HUES48 (cell line): ENCODE data around the gene PREX1.

ENCODE experiments used
- H3K27ac ChIP-seq: one replicate; pipeline ENCODE4 v1.7.0; 2013; ENCODE audit warnings: low read depth, low read length, inconsistent platforms
- H3K27me3 ChIP-seq: 2 replicates; pipeline ENCODE4 v1.6.1; 2013; ENCODE audit warnings: mild to moderate bottlenecking, low read length; ENCODE audit not compliant: control insufficient read depth, insufficient read depth
- H3K36me3 ChIP-seq: 2 replicates; pipeline ENCODE4 v1.6.1; 2013; ENCODE audit warnings: low read length; ENCODE audit not compliant: control insufficient read depth, insufficient read depth
- H3K4me1 ChIP-seq: 2 replicates; pipeline ENCODE4 v1.6.1; 2013; ENCODE audit warnings: mild to moderate bottlenecking, low read length; ENCODE audit not compliant: control insufficient read depth, insufficient read depth
- H3K4me3 ChIP-seq: 2 replicates; pipeline ENCODE4 v1.5.1; 2013; ENCODE audit warnings: mild to moderate bottlenecking, low read depth, low read length
- H3K9ac ChIP-seq: 2 replicates; pipeline ENCODE4 v1.6.1; 2013; ENCODE audit warnings: mild to moderate bottlenecking, low read depth, low read length, moderate library complexity
- H3K9me3 ChIP-seq: 2 replicates; pipeline ENCODE4 v1.6.1; 2013; ENCODE audit warnings: low read length; ENCODE audit not compliant: control insufficient read depth, insufficient read depth

PREX1 gene

DNA sequence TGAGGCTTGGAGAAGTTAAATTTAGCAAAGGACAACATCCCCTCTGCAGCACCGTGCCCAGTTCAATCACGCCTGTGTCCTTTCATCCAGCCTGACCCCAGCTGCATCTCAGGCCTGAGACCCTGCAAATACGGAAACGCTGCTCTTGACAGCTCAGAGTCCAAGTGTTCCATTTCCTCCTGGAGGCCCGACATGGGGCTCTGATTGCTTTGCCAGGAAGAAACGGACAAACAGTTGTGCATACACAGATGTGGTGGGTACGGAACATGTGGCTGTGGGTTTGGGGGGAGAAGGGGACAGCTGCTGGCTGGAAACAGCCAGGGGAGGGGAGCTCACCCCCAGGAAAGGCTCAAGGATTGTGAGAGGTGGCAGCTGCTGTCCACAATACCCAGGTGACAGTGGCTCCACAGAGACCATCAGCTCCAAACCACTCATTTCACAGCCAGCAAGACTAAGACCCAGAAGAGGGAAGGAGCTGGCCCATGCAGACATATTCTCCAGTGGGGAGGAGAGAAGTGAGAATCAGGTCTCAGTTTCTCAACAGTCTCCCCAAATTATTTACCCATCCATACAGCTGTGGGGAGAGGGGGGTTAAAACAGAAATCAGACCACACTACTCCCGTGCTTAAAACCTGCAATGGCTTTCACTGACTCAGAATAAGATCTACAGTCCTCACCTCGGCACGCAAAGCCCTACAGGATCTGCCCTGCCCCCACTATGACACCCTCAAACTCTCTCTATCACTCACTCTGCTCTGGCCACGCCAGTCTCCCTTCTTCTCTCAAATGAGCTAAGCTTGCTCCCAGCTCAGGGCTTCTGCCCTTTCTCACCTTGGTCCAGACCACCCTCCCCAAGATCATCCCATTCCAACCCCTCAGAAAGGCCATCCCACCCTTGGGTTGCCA, 89.1 kb downstream of the PREX1 start:
- H3K9ac ChIP-seq = no peak overlapping the region
- no peak overlapping the region for H3K27ac ChIP-seq
- H3K4me3 ChIP-seq = no peak overlapping the region
- H3K36me3 ChIP-seq = no peaks in the 10 kb centered on the region
- H3K27me3 ChIP-seq = no peaks in the 10 kb centered on the region
- H3K4me1 ChIP-seq = no peaks in the 10 kb centered on the region
- H3K9me3 ChIP-seq = no peaks in the 10 kb centered on the region

DNA sequence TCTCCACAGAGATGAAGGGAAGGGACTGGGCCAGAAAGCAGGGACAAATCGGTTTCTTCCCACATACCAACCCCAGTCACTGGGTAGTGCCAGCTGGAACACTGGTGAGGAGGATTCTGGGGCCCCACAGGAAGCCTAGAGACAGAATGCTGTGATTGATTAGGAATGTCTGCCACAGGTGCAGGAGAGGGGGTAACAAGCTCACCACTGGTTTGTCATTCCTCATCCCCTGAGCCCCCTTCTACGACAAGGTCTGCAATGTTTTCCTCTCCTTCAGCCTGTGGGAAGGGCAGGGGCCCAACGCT, 89.8 kb downstream of the PREX1 start:
- H3K9me3 ChIP-seq = no peaks in the 10 kb centered on the region
- no peak overlapping the region for H3K4me3 ChIP-seq
- H3K36me3 ChIP-seq = no peaks in the 10 kb centered on the region
- no peak overlapping the region for H3K9ac ChIP-seq
- H3K4me1 ChIP-seq = no peaks in the 10 kb centered on the region
- H3K27me3 ChIP-seq = no peaks in the 10 kb centered on the region
- no peak overlapping the region for H3K27ac ChIP-seq

DNA sequence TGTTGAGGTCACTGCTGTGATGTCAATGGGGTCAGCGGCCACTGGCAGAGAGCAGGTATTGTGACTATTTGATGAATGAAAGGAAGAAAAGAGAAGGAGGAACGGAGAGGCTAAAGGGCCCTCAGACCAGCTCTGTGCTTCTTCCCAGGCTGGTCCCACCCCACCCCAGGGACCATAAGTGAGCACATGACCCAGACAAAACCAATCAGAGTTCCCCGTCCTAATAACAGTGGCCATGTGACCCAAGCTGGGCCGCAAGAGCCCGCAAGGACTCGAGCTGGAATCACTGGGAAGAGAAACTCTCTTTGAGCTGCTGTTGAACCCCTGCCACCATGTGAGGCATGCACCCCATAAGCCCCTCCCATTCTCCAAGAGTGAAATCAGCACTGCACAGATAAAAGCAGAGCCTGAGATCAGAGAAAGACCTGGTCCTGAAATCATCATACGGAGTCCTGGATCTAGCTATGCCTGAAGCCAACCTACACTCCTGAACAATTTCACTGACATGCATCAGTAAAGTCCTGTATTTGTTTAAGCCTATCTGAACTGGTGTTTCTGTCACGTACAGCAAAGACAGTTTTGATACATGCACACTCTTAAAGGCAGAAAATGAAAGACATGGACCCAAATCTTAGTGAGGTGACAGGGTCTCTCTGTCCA, 90.2 kb downstream of the PREX1 start:
- no peaks in the 10 kb centered on the region for H3K27me3 ChIP-seq
- H3K9me3 ChIP-seq = no peaks in the 10 kb centered on the region
- no peak overlapping the region for H3K9ac ChIP-seq
- H3K27ac ChIP-seq = no peak overlapping the region
- H3K4me1 ChIP-seq = no peaks in the 10 kb centered on the region
- no peak overlapping the region for H3K4me3 ChIP-seq
- no peaks in the 10 kb centered on the region for H3K36me3 ChIP-seq

DNA sequence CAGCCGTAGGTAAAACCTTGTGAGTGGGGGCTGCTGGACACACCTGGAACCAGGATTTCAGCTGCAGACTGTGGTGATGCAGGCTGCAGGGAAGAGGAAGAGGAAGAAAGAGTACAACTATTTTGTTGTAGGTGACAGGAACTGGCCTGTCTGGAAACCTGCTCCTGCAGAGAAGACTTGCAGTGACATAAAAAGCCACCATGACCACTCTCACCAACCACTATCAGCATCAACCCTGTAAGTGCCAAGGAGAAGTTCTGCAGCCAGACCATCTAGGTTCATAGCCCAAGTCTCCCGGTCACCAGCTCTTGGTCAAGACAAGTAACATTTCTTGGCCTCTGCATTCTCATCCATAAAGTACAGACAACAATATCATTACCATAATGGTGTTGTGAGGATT, 91.2 kb downstream of the PREX1 start:
- Histone ChIP-seq H3K27me3 (no peaks in the 10 kb centered on the region), H3K27ac (no peak overlapping the region), H3K4me1 (no peaks in the 10 kb centered on the region), H3K36me3 (no peaks in the 10 kb centered on the region), H3K9me3 (no peaks in the 10 kb centered on the region), H3K9ac (no peak overlapping the region), H3K4me3 (no peak overlapping the region)

DNA sequence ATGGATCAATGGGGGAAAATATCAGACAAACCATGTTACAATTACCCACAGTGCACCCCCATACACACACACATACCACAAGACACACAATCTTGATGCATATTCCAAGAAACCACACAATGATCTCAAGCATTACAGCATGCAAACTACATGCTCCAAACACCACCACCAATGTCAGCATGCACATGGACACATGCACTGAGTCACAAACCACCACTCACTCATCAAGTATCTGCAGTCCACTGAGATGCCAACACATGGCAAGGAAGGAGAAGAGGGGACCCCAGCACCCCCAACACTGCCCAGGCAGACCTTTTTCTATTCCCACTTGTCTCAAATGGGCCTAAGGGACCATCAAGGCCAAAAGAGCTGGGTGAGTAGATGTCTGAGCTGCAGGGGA, 91.6 kb downstream of the PREX1 start:
- Histone ChIP-seq H3K4me3 (no peak overlapping the region), H3K27ac (no peak overlapping the region), H3K36me3 (no peaks in the 10 kb centered on the region), H3K4me1 (no peaks in the 10 kb centered on the region), H3K9ac (no peak overlapping the region), H3K9me3 (no peaks in the 10 kb centered on the region), H3K27me3 (no peaks in the 10 kb centered on the region)

DNA sequence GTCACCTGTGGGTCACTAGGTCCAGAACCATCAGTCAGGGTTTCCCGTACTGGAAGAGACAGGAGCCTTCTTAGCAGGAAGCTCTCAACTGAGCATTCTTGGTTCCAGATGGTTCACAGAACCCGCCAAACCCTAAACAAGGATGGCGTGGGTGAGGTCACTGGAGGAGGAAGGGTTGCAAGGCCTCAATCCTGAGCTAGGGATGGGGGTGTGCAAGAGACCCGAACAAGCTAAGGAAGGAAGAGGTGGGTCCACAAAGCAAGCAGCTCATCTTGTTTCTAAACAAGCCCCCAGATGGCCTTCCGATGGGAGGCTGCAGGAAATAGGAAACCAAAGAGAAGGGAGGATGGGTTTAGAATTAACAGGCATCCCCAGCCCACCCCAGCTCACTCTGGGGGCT, 92.7 kb downstream of the PREX1 start:
- Histone ChIP-seq H3K4me1 (no peaks in the 10 kb centered on the region), H3K27me3 (no peaks in the 10 kb centered on the region), H3K27ac (no peak overlapping the region), H3K9ac (no peak overlapping the region), H3K36me3 (no peaks in the 10 kb centered on the region), H3K4me3 (no peak overlapping the region), H3K9me3 (no peaks in the 10 kb centered on the region)

DNA sequence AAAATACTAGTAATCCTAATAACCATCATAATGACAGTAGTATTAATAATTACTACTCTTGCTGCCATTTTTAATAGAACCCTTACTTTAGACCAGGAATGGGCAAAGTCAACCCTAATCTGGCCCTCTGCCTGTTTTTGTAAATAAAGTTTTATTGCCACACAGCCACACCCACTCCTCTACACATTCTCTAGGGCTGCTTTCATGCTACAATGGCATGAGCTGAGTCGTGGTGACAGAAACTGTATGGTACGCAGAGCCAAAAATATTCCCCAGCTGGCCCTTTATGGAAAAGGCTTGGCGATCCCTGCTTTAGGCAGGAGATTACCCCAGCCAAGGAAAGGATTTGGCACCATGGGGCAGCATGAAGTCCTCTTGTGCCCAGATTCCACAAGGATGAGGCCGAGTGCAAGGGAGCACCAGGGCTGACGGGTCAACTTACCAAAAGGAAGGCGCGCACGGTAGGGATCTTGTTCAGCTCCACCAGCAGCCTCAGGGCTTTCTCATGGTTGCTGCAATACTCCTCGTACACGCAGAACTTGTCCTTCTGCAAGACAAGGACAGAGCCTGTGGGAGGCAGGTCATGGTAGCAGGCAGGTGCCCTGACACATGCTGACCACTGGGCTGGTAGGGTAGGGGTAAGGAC, 93.6 kb downstream of the PREX1 start:
- H3K9me3 ChIP-seq = no peaks in the 10 kb centered on the region
- no peak overlapping the region for H3K4me3 ChIP-seq
- no peak overlapping the region for H3K27ac ChIP-seq
- H3K27me3 ChIP-seq = no peaks in the 10 kb centered on the region
- H3K36me3 ChIP-seq = no peaks in the 10 kb centered on the region
- H3K9ac ChIP-seq = no peak overlapping the region
- no peaks in the 10 kb centered on the region for H3K4me1 ChIP-seq

DNA sequence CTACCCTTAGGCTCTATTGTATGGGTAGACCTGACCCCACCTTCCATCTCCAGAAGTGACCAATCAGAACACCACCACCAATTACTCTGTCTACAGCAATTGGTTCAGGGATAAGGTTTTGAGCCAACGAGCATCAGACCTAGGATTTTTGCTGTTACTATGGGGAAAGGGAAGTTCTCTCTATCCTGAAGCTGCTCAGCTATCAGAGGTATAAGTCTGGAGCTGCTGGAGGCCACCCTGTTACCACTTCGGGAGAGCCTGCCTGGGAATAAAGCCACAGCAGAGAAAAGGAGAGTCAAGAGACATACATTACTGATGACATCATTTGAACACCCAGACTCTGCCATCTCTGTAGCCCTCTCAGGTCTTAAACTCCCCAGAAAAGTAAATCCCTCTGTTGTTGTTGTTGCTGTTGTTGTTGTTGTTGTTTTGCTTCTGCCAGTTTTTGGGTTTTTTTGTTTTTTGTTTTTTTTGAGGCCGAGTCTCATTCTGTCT, 94.5 kb downstream of the PREX1 start:
- no peaks in the 10 kb centered on the region for H3K9me3 ChIP-seq
- H3K27me3 ChIP-seq = no peaks in the 10 kb centered on the region
- no peak overlapping the region for H3K27ac ChIP-seq
- H3K9ac ChIP-seq = no peak overlapping the region
- no peak overlapping the region for H3K4me3 ChIP-seq
- H3K4me1 ChIP-seq = no peaks in the 10 kb centered on the region
- no peaks in the 10 kb centered on the region for H3K36me3 ChIP-seq

DNA sequence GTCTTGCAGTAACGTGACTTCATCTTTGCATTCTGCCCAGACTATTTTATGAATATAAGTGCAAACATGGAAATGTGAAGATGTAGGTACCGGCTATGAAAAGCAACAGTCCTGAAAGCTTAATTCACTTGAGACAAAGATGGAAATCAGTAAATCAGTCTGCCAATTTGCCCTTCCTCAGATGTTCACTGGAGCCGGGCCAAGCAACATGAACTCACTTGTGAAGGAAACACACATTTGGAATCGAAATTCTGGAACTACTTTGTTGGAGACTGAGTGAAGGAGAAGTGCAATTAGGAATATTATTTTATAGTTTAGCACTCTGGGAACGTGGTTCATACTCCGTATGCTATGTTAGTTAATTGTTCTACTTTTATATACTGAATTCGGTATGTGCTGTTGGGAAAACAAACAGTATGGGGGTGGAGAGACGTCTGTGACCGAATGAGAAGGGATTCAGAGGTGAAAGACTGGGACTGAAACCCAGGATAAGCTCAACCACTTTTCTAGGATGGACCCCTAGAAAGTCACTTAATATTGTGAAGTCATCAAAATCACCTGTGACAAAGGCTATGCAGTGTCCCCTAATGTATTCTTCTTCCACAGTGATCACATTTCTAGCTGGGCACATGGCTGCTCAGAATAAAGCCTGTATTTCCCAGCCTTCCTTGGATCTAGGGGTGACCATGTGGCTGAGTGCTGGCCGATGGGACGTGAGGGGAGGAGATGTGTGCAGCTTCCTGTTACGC, 95.5 kb downstream of the PREX1 start:
- H3K4me3 ChIP-seq = no peak overlapping the region
- no peaks in the 10 kb centered on the region for H3K9me3 ChIP-seq
- H3K36me3 ChIP-seq = no peaks in the 10 kb centered on the region
- no peaks in the 10 kb centered on the region for H3K27me3 ChIP-seq
- no peaks in the 10 kb centered on the region for H3K4me1 ChIP-seq
- H3K9ac ChIP-seq = no peak overlapping the region
- H3K27ac ChIP-seq = no peak overlapping the region

DNA sequence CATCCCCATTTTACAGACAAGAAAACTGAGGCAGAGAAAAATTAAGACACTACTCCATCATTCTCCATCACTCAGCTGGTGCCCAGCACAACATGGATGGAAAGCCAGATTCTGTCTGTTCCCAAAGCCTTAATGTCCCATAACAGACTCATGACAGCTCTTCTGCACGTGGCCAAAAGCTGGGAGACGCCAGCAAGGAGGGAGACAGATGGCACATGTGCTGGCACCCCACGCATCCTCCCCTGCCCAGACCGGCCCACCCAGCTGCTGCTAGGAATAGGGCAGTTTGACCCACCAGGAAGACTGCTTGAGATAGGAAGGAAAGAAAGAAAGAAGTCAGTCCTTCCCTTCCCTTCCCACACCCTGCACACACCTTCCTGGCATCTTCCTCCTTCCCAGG, 96.3 kb downstream of the PREX1 start:
- H3K9ac ChIP-seq = no peak overlapping the region
- H3K4me3 ChIP-seq = no peak overlapping the region
- no peaks in the 10 kb centered on the region for H3K9me3 ChIP-seq
- no peaks in the 10 kb centered on the region for H3K27me3 ChIP-seq
- no peak overlapping the region for H3K27ac ChIP-seq
- H3K4me1 ChIP-seq = no peaks in the 10 kb centered on the region
- H3K36me3 ChIP-seq = no peaks in the 10 kb centered on the region
